ENCODE results near the gene BCAM. TPM values are rescaled to one million over a fixed set of nuclear protein-coding genes. Genes with fewer than 3 reads are reported as not detected.
"Not testable (repeated sequence)": the region's sequence is repeated elsewhere in the genome, so short reads cannot be mapped to it uniquely, and the experiment has no call there.

BCAM gene, protein sequence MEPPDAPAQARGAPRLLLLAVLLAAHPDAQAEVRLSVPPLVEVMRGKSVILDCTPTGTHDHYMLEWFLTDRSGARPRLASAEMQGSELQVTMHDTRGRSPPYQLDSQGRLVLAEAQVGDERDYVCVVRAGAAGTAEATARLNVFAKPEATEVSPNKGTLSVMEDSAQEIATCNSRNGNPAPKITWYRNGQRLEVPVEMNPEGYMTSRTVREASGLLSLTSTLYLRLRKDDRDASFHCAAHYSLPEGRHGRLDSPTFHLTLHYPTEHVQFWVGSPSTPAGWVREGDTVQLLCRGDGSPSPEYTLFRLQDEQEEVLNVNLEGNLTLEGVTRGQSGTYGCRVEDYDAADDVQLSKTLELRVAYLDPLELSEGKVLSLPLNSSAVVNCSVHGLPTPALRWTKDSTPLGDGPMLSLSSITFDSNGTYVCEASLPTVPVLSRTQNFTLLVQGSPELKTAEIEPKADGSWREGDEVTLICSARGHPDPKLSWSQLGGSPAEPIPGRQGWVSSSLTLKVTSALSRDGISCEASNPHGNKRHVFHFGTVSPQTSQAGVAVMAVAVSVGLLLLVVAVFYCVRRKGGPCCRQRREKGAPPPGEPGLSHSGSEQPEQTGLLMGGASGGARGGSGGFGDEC
- polyA plus RNA-seq (2012; ENCODE audit: missing spikeins): not detected

DNA sequence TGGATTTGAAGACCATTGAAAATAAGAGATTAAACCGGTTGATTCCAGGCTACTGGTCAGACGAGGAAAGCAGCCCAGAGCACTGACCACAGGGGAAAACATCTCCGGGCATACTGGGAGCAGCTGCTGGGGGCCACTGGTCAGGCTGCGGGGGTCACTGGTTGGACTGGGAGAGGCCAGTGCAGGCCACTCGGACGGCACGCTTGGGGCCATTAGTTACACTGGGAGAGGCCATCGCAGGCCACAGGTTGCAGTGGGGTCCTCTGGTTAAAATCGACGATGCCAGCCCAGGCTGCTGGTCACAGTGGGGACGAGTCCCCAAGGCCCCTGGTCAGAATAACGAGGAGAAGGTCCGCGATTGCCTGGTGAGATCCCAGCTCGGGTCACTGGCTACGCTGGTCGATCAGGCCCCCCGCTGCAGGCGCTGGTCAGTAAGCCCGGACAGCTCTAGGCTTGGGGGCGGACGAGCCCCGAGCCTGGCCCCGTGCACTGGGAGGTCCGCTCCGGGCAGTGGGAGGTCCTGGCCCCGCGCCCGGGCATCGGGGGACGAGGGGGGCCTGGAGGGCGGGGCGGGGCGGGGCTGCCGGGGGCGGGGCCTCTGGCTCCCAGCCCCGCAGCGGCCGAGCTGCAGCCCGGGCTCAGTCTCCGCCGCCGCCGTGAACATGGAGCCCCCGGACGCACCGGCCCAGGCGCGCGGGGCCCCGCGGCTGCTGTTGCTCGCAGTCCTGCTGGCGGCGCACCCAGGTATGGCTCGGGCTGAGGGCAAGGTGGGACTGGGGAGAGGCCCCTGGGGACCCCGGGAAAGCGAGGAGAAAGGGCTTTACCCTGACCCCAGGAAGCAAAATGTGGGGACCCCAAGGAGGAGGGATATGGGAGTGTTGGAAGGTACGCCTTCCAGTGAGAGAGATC lies at the start of gene BCAM:
BCAM (plus strand) TSS at position 641 of the 909 bp plus-strand sequence; CDS start at position 663, 22 bp downstream.
- FAIRE-seq (no peak), DNase-seq (ENCODE audit: insufficient read length) (no peak)
- no peak for TF ChIP-seq POLR2A (IDR thresholded peaks at IDR 0.05; ENCODE audit: low read depth, low read length)
- no peak for TF ChIP-seq POLR2AphosphoS5 (IDR thresholded peaks at IDR 0.05; ENCODE audit: low read depth, low read length)
- no peak for TF ChIP-seq TAF1 (IDR thresholded peaks at IDR 0.05; ENCODE audit: borderline replicate concordance, low read depth, low read length)

DNA sequence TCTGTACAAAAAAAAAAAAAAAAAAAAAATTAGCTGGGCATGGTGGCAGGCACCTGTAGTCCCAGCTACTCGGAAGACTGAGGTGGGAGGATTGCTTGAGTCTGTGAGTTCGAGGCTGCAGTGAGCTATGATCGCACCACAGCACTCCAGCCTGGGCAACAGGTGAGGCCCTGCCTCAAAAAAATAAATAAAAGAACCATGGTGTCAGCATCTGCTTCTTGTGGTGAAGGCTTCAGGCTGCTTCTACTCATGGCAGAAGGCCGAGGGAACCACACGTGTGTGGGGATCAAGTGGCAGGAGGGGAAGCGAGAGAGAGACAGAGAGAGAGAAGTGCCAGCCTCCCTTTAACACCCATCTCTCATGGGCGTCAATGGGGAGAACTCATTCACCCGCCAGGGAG lies 46.9 kb upstream of the BCAM start:
- TF ChIP-seq POLR2A (IDR thresholded peaks at IDR 0.05; ENCODE audit: low read depth, low read length): no peak
- no peak for TF ChIP-seq TAF1 (IDR thresholded peaks at IDR 0.05; ENCODE audit: borderline replicate concordance, low read depth, low read length)
- TF ChIP-seq POLR2AphosphoS5 (IDR thresholded peaks at IDR 0.05; ENCODE audit: low read depth, low read length): no peak
- DNase-seq (ENCODE audit: insufficient read length): no peak
- FAIRE-seq: no peak

DNA sequence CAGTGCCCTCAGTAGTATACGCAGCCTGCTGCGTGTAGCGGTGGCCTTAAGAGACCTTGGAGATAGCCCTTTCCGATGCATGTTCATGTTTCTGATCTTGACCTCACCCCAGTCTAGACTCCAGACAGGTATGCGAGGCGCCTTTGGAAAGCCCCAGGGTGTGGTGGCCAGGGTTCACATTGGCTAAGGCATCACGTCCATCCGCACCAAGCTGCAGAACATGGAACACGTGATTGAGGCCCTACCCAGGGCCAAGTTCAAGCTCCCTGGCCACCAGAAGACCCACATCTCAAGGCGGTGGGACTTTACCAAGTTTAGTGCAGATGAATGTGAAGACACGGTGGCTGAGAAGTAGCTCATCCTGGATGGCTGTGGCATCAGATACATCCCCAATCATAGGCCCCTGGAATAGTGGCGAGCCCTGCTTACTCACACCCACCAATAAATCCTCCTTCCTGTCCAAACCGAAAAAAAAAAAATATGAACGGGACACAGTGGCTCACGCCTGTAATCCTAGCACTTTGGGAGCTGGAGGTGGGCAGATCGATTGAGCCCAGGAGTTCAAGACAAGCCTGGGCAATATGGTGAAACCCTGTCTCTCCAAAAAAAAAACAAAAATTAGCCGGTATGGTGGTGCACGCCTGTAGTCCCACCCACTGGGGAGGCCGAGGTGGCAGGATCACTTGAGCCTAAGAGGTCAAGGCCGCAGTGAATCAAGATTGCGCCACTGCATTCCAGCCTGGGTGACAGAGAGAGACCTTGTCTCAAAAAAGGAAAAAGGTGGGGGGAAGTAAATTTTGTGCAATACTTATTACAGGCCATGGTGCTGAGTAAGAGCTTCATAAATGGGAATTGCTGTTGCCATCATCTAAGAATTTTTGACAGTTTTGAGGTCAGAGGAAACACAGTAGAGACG lies 43.6 kb upstream of the BCAM start:
- FAIRE-seq (no peak), DNase-seq (ENCODE audit: insufficient read length) (no peak)
- TF ChIP-seq POLR2AphosphoS5 (IDR thresholded peaks at IDR 0.05; ENCODE audit: low read depth, low read length): no peak
- no peak for TF ChIP-seq TAF1 (IDR thresholded peaks at IDR 0.05; ENCODE audit: borderline replicate concordance, low read depth, low read length)
- no peak for TF ChIP-seq POLR2A (IDR thresholded peaks at IDR 0.05; ENCODE audit: low read depth, low read length)

DNA sequence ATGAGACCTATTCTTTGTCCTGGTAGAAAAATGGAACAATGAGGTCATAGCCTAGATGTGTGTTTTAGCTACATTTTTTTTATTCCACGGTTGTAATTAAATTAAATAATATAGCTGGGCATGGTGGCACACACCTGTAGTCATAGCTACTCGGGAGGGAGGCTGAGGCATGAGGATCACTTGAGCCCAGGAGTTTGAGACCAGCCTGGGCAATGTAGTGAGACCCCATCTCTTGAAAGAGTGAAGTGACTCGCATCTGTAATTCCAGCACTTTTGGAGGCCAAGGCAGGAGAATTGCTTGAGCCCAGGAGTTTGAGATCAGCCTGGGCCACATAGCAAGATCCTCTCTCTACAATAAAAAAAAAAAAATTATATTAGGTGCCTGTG lies 43.0 kb upstream of the BCAM start:
- TF ChIP-seq POLR2A (IDR thresholded peaks at IDR 0.05; ENCODE audit: low read depth, low read length): no peak
- no peak for TF ChIP-seq TAF1 (IDR thresholded peaks at IDR 0.05; ENCODE audit: borderline replicate concordance, low read depth, low read length)
- FAIRE-seq (no peak), DNase-seq (ENCODE audit: insufficient read length) (no peak)

DNA sequence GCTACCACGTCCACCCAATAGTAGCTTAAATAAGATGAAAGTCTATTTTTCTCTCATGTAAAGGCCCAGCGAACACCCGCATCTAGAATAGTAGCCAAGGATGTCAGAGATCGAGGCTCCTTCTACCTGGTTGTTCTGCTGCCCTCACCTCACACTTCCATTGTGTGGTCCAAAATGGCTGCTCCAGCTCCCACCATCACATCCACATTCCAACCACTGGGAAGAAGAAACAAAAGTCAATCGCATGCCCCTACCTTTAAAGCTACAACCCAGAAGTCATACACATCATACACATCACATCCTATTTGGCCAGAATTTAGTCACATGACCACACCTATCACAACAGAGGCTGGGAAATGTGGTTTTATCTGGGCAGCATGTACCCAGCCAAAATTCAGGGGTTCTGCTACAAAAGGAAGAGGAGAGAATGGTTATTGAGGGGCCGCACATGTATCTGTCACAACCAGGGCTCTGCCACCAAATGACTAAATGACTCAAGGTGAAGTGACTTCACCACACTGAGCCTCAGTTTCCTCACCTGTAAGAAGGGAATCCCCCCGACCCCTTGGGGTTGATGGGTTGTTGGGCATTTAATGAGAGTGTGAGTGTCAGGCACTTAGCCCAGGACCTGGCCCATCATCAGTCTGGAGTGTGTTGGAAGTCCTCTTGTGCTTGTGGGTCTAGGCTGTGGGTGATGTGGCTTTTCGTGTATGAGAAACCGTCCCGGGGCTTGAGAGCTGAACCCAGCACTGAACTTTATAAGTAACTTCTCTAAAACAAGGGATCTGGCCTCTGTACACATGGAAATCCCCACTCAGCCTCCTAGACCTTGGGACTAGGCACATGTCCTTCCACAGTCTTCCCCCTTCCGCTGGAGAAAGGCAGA lies 41.4 kb upstream of the BCAM start:
- no peak for DNase-seq (ENCODE audit: insufficient read length)
- no peak for TF ChIP-seq TAF1 (IDR thresholded peaks at IDR 0.05; ENCODE audit: borderline replicate concordance, low read depth, low read length)
- no peak for TF ChIP-seq POLR2AphosphoS5 (IDR thresholded peaks at IDR 0.05; ENCODE audit: low read depth, low read length)
- TF ChIP-seq POLR2A (IDR thresholded peaks at IDR 0.05; ENCODE audit: low read depth, low read length): no peak
- FAIRE-seq: peak; percentile 17

DNA sequence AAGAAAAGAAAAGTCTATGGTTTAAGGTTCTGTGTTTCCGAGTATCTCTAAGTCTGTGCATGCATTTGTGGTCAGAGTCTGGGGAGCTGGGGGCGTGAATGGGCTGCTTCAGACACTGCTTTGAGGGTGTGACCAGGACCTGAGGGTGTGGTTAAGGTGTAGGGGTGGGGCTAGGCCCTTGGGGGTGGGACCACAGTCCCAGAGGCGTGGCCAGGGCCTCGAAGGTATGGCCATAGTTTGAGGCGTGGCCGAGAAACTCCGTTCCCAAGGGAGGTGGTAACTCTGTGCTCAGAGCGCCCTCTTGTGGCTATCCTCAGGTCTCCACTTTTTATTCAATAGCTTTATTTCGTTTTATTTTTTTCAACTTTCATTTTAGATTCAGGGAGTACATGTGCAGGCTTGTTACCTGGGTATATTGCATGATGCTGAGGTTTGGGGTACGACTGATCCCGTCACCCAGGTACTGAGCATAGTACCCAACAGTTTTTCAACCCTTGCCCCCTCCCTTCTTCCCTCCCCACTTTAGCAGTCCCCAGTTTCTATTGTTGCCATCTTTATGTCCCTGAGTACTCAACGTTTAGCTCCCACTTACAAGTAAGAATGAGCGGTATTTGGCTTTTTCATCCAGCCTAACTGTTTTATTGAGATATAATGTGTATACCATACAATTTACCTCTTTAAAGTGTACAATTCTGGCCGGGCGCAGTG lies 38.2 kb upstream of the BCAM start:
- TF ChIP-seq POLR2AphosphoS5 (IDR thresholded peaks at IDR 0.05; ENCODE audit: low read depth, low read length) (no peak), POLR2A (IDR thresholded peaks at IDR 0.05; ENCODE audit: low read depth, low read length) (no peak), TAF1 (IDR thresholded peaks at IDR 0.05; ENCODE audit: borderline replicate concordance, low read depth, low read length) (no peak)
- FAIRE-seq (peak; percentile 100), DNase-seq (ENCODE audit: insufficient read length) (peak; percentile 95)

DNA sequence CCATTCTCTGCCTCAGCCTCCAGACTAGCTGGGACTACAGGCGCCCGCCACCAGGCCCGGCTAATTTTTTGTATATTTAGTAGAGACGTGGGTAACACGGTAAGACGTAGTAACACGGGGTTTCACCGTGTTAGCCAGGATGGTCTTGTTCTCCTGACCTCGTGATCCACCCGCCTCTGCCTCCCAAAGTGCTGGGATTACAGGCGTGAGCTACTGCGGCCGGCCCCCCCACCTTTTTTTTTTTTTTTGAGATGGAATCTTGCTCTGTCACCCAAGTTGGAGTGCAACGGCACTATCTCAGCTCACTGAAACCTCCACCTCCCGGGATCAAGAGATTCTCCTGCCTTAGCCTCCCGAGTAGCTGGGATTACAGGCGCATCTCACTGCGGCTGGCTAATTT lies 36.8 kb upstream of the BCAM start:
- FAIRE-seq; DNase-seq (ENCODE audit: insufficient read length): not testable (repeated sequence)

DNA sequence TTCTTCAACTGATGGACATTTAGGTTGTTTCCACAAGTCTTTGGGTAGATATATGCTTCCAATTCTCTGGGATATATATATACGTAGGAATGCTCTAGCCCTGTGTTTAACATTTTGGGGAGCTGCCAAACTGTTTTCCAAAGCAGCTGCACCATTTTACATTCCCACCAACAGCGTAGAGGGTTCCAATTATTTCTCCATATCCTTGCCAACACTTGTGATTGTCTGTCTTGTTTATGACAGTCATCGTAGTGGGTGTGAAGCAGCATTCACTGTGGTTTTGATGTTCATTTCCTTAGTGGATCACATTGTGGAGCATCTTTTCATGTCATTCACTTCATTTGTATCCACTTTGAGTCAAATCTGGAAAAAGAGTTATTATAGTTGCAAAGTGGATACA lies 35.9 kb upstream of the BCAM start:
- TF ChIP-seq POLR2A (IDR thresholded peaks at IDR 0.05; ENCODE audit: low read depth, low read length): no peak
- TF ChIP-seq POLR2AphosphoS5 (IDR thresholded peaks at IDR 0.05; ENCODE audit: low read depth, low read length): no peak
- TF ChIP-seq TAF1 (IDR thresholded peaks at IDR 0.05; ENCODE audit: borderline replicate concordance, low read depth, low read length): no peak
- FAIRE-seq: no peak
- DNase-seq (ENCODE audit: insufficient read length): no peak

DNA sequence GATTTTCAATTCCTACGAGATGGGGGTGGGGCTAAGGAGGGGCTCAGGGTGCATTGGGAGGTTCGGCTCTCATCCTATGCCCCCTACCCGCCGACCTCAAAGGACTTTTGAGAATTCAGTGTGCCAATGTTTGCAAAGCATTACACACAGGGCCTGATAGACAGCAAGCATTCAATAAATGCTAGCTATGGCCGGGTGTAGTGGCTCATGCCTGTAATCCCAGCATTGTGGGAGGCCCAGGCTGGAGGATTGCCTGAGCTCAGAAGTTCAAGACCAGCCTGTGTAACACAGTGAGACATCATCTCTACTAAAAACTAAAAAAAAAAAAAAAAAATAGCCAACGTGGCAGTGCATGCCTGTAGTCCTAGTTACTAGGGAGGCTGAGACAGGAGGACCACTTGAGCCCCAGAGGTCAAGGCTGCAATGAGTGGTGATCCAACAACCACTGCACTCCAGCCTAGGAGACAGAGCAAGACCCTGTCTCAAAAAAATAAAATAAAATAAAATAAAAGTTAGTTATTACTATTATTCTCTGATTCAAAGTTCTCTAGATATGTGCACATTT lies 33.1 kb upstream of the BCAM start:
- FAIRE-seq: no peak
- TF ChIP-seq POLR2A (IDR thresholded peaks at IDR 0.05; ENCODE audit: low read depth, low read length): no peak
- TF ChIP-seq TAF1 (IDR thresholded peaks at IDR 0.05; ENCODE audit: borderline replicate concordance, low read depth, low read length): no peak
- TF ChIP-seq POLR2AphosphoS5 (IDR thresholded peaks at IDR 0.05; ENCODE audit: low read depth, low read length): no peak
- DNase-seq (ENCODE audit: insufficient read length): no peak
